HCT116 (cell line): Measurements from ENCODE around the gene BORCS8.

Experiments used
- ATF3 ChIP-seq: IDR thresholded peaks from 2 replicates; pipeline ENCODE4 v1.6.1; 2012
- EGR1 ChIP-seq: IDR thresholded peaks from 2 replicates; pipeline ENCODE4 v1.6.1; 2012; ENCODE audit warnings: low read depth
- EZH2 ChIP-seq: fragments of 200-600 bp; sonication (generic); IDR thresholded peaks from 2 replicates; pipeline ENCODE4 v1.6.1; 2017; ENCODE audit warnings: antibody characterized with exemption, mixed run types
- MAX ChIP-seq: IDR thresholded peaks from 2 replicates; pipeline ENCODE4 v1.6.1; 2012
- POLR2A ChIP-seq: IDR thresholded peaks from 2 replicates; pipeline ENCODE4 v1.7.0; 2011; ENCODE audit warnings: borderline replicate concordance; ENCODE audit not compliant: insufficient read depth, insufficient read length; ENCODE audit errors: extremely low read depth
- REST ChIP-seq: IDR thresholded peaks from 2 replicates; pipeline ENCODE4 v1.6.1; 2012; ENCODE audit warnings: low read depth
- SP1 ChIP-seq: IDR thresholded peaks from 2 replicates; pipeline ENCODE4 v1.6.1; 2012; ENCODE audit warnings: low read depth
- SRF ChIP-seq: IDR thresholded peaks from 2 replicates; pipeline ENCODE4 v1.6.1; 2012; ENCODE audit warnings: low read depth
- ZBTB33 ChIP-seq: IDR thresholded peaks from 2 replicates; pipeline ENCODE4 v1.6.1; 2011; ENCODE audit warnings: mild to moderate bottlenecking, low read length, moderate library complexity; ENCODE audit not compliant: insufficient replicate concordance; ENCODE audit errors: extremely low read depth
- ZNF274 ChIP-seq: fragments of 200-500 bp; sonication (Bioruptor generic); IDR thresholded peaks from 2 replicates; pipeline ENCODE4 v1.6.1; 2014; ENCODE audit warnings: mild to moderate bottlenecking, low read depth, low read length, inconsistent platforms
- TF ChIP-seq, protein P1 (sequence below), 3 experiments: fragments of 200-600 bp in 1 of 3; sonication (generic) in 1 of 3; IDR thresholded peaks in 2 of 3; conservative IDR thresholded peaks in 1 of 3; 2 replicates each; pipeline ENCODE4 v1.5.1; 2012 to 2017; ENCODE audit warnings: low read depth in 2 of 3, low read length in 2 of 3, antibody characterized with exemption in 1 of 3, borderline replicate concordance in 1 of 3, control low read depth in 1 of 3, mild to moderate bottlenecking in 1 of 3, mixed read lengths in 1 of 3, mixed run types in 1 of 3, moderate library complexity in 1 of 3; ENCODE audit not compliant: insufficient read depth in 1 of 3

GRCh38 chr19:19138109-19138981 is 53.6 kb downstream of the BORCS8 start, which contains the start of gene TMEM161A:
- TF ChIP-seq, protein P1, sequence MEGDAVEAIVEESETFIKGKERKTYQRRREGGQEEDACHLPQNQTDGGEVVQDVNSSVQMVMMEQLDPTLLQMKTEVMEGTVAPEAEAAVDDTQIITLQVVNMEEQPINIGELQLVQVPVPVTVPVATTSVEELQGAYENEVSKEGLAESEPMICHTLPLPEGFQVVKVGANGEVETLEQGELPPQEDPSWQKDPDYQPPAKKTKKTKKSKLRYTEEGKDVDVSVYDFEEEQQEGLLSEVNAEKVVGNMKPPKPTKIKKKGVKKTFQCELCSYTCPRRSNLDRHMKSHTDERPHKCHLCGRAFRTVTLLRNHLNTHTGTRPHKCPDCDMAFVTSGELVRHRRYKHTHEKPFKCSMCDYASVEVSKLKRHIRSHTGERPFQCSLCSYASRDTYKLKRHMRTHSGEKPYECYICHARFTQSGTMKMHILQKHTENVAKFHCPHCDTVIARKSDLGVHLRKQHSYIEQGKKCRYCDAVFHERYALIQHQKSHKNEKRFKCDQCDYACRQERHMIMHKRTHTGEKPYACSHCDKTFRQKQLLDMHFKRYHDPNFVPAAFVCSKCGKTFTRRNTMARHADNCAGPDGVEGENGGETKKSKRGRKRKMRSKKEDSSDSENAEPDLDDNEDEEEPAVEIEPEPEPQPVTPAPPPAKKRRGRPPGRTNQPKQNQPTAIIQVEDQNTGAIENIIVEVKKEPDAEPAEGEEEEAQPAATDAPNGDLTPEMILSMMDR (IDR thresholded peaks at IDR 0.05 in 2 of 3, conservative IDR thresholded peaks at IDR 0.05 in 1 of 3; ENCODE audit: borderline replicate concordance in 1 of 3, insufficient read depth in 1 of 3, low read depth in 2 of 3, low read length in 2 of 3) = no peak
- TF ChIP-seq REST (no peak), ZBTB33 (peak; percentile 39), EGR1 (no peak), POLR2A (peak; percentile 89), EZH2 (no peak), MAX (peak; percentile 90), SP1 (peak; percentile 99), ZNF274 (no peak), SRF (no peak), ATF3 (no peak)
